GM12872 (cell line): Measurements from ENCODE around the gene KIF16B.

Experiments used
- CTCF ChIP-seq: IDR thresholded peaks from 3 replicates; pipeline ENCODE4 v1.5.1; 2011; ENCODE audit warnings: low read depth, mild to moderate bottlenecking, low read length, moderate library complexity; ENCODE audit not compliant: insufficient read depth

The KIF16B gene

GRCh38 chr20:16562259-16562658 lies 11.0 kb downstream of the KIF16B start:
- TF ChIP-seq CTCF: no peak

GRCh38 chr20:16560661-16561060 lies 12.6 kb downstream of the KIF16B start:
- TF ChIP-seq CTCF: no peak

- TF ChIP-seq CTCF: no peak
Observed at GRCh38 chr20:16560216-16560615, 13.0 kb downstream of the KIF16B start.

GRCh38 chr20:16556301-16556700 lies 16.9 kb downstream of the KIF16B start:
- no peak for TF ChIP-seq CTCF

- no peak for TF ChIP-seq CTCF
Observed at GRCh38 chr20:16555754-16556153, 17.5 kb downstream of the KIF16B start.

GRCh38 chr20:16554766-16555543 lies 18.3 kb downstream of the KIF16B start:
- TF ChIP-seq CTCF: no peak

- TF ChIP-seq CTCF: no peak
Observed at GRCh38 chr20:16553684-16554083, 19.6 kb downstream of the KIF16B start.

GRCh38 chr20:16553101-16553500 lies 20.1 kb downstream of the KIF16B start:
- TF ChIP-seq CTCF: no peak
